ENCODE results near the gene JAK3.
A peak's percentile ranks its signal among the peaks of the same experiment; 100 is the strongest.

JAK3 gene

DNA sequence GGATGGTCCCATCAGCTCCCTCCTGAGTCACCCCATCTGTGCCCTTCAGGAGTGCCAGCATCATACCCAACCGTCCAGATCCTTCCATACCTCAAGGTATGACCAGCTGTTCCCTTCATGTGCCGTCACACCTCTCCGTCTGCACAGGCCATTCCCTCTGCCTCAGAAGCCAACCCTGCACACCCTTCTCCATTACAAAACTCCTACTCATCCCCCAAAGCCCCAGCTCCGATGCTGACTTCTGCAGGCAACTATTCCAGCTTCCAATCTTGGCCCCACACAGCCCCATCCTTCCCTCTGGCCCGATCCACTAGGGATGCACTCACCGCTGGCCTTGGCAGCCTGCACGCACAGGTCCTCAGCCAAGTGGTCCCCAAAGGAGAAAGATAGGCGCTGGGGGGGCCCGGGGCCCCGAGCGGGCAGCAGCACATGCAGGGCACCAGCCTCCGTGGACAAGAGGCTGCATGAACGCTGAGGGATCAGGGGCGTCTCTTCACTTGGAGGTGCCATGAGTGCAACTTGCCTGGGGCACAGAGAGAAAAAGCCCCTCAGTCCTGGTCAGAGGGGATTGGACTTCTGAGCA is 3.8 kb downstream of the JAK3 start:
- H3K27me3 ChIP-seq = peaks cover 0 to 88% of the 10 kb centered on the region in 2 donors
- H3K4me1 ChIP-seq = peaks cover 0 to 28% (median 10%) of the 10 kb centered on the region in 4 donors

DNA sequence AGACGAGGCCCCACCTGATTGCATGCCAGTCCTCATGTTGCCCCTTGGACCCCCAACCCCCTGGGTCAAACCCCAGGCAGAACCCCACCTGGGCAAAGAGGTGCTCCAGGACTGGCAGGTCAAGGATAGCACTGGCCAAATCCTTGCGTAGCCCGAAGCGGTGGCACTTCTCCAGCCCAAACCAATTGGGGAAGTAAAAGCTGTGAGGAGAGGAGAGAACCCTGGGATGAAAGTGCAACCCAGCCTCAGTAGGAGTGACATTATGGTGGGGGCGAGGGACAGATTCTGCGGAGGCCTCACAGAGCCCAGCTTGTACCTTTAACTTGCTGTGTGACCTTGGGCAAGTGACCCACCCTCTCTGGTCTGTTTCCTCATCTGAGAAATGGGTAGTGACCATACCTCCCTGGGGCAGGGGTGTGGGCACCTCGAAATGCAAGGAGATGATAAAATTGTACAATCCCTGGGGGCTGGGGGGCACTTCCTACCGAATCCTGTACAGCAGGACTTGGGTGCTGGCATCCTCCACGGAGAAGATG is 4.4 kb downstream of the JAK3 start:
- Histone ChIP-seq H3K36me3 (no peaks in the 10 kb centered on the region), H3K4me1 (peaks cover 0 to 28% (median 10%) of the 10 kb centered on the region in 4 donors), H3K27ac (no peak overlapping the region), H3K27me3 (peaks cover 0 to 85% of the 10 kb centered on the region in 2 donors), H3K4me3 (no peak overlapping the region), H3K9me3 (no peaks in the 10 kb centered on the region)
- no peak for DNase-seq
- TF ChIP-seq, protein P1, sequence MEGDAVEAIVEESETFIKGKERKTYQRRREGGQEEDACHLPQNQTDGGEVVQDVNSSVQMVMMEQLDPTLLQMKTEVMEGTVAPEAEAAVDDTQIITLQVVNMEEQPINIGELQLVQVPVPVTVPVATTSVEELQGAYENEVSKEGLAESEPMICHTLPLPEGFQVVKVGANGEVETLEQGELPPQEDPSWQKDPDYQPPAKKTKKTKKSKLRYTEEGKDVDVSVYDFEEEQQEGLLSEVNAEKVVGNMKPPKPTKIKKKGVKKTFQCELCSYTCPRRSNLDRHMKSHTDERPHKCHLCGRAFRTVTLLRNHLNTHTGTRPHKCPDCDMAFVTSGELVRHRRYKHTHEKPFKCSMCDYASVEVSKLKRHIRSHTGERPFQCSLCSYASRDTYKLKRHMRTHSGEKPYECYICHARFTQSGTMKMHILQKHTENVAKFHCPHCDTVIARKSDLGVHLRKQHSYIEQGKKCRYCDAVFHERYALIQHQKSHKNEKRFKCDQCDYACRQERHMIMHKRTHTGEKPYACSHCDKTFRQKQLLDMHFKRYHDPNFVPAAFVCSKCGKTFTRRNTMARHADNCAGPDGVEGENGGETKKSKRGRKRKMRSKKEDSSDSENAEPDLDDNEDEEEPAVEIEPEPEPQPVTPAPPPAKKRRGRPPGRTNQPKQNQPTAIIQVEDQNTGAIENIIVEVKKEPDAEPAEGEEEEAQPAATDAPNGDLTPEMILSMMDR (IDR thresholded peaks at IDR 0.05) = no peak
- intact Hi-C loops (cut with DNase I; ENCODE audit: low total_unique reads) = no loop called here

More for the DNA sequence above, 3.8 kb downstream of the JAK3 start:
- intact Hi-C loops (cut with DNase I; ENCODE audit: low total_unique reads) = no loop called here
- DNase-seq = no peak
- Histone ChIP-seq H3K4me3 (no peak overlapping the region), H3K36me3 (no peaks in the 10 kb centered on the region), H3K27ac (no peak overlapping the region), H3K9me3 (no peaks in the 10 kb centered on the region)
- TF ChIP-seq, protein P1 (IDR thresholded peaks at IDR 0.05) = no peak

DNA sequence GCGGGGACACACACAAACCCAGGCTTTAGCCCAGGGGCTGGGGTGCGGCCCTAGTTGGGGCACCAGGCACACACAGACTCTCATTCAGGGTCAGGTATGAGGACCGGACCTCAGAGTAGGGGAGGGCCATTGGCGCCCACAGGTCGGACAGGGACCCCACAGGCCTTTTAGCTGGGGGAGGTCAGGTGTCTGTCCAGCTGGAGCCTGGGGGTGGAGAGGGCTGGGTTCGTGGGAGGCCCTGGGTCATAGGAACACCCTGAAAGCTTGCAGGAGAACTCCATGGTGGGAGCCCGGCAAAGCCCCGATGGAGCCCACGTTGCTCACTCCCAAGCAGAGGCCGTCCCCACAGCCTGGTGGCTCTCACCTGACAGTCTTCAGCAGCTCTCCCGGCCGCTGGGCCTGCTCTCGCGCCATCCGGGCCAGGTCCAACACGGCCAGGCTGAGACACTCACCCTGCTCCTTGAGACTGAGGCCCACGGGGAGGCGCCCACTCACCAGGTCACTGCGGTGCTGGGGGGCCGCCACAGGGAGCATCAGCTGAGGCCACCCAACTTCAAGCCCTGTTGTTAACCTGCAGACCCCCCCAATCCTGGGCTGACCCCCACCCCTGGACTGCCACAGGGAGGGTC is 5.0 kb downstream of the JAK3 start:
- Histone ChIP-seq H3K36me3 (no peaks in the 10 kb centered on the region), H3K4me1 (peaks cover 0 to 23% (median 10%) of the 10 kb centered on the region in 4 donors), H3K27ac (no peak overlapping the region), H3K9me3 (no peaks in the 10 kb centered on the region), H3K27me3 (peaks cover 0 to 86% of the 10 kb centered on the region in 2 donors), H3K4me3 (peak overlapping the region; percentile 9 to 22)
- intact Hi-C loops (cut with DNase I; ENCODE audit: low total_unique reads) = no loop called here
- no peak for DNase-seq
- TF ChIP-seq, protein P1 (IDR thresholded peaks at IDR 0.05) = no peak

DNA sequence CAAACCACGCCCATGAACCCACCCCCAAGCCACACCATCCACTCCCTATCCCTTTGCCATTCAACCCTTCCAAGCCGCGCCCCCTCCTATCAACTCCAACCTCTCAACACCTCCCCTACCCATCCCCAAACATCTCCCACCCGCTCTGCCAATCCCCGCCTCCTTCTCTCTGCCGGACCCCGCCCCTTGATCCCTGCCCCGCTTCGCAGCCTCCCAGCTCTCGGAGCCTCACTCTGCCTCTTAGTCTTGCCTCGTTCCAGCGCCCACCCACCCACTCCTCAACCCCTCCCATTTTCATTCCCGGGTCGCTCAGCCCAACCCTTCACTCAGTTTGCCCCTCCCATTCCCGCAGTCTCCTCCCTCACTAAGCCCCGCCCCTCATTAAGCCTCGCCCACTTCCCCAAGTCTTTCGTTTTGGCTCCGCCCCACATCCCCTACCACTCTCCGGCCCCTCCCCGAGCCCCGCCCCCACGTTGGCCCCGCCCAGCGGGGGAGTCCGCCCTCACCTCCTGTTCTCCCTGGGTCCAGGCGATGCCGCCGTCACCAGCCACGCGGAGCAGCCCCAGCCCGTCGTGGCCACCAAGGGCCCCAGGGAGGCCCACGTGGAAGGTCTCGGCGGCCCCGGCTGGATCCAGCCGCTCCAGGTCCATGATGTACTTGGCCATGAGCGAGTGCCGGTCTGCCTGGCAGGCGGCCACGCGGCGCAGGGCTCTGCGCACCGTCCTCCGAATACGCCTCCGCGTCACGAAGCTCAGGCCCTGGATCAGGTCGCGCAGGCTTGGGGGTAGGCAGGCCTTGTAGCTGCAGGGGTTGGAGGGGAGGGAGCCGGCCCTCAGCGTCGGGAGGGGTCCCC is 5.7 kb downstream of the JAK3 start:
- Histone ChIP-seq H3K4me3 (peak overlapping the region; percentile 9 to 22), H3K4me1 (peaks cover 0 to 17% (median 10%) of the 10 kb centered on the region in 4 donors), H3K36me3 (no peaks in the 10 kb centered on the region), H3K27me3 (peaks cover 0 to 82% of the 10 kb centered on the region in 2 donors), H3K27ac (no peak overlapping the region), H3K9me3 (no peaks in the 10 kb centered on the region)
- intact Hi-C loops (cut with DNase I; ENCODE audit: low total_unique reads) = no loop called here
- TF ChIP-seq, protein P1 (IDR thresholded peaks at IDR 0.05) = no peak
- peak; percentile 57 to 84 for DNase-seq

DNA sequence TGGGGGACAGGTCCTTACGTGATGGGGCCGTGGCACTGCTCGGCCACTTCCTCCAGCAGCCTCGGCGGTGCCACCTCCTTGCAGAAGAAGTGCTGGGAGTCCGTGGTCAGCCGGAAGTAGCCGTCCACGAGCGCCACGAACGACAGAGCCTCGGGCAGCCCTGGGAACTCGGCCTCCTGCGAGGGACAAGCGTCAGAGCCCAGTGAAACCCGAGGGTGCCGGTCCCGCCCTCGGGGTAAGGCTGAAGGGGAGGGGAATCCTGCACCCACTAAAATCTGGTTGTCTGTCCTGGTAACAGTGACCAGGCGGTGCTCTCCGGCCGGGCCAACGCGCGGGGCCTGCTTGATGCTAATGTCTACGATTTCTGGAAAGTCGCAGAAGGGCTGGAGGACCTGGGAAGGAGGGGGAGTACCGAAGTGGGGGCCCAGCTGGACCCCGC is 6.4 kb downstream of the JAK3 start:
- Histone ChIP-seq H3K27ac (no peak overlapping the region), H3K36me3 (no peaks in the 10 kb centered on the region), H3K9me3 (no peaks in the 10 kb centered on the region), H3K4me1 (peaks cover 0 to 17% (median 10%) of the 10 kb centered on the region in 4 donors), H3K27me3 (peaks cover 0 to 78% of the 10 kb centered on the region in 2 donors), H3K4me3 (peak overlapping the region; percentile 9 to 22)
- TF ChIP-seq, protein P1 (IDR thresholded peaks at IDR 0.05) = no peak
- no peak for DNase-seq
- intact Hi-C loops (cut with DNase I; ENCODE audit: low total_unique reads) = no loop called here

All from tibial artery (tissue), 4 donors.